ENCODE data around the gene ARL4D.
"Not testable (repeated sequence)": the region's sequence is repeated elsewhere in the genome, so short reads cannot be mapped to it uniquely, and the experiment has no call there.

ARL4D gene

GRCh38 chr17:43411749-43412148 is 13.0 kb downstream of the ARL4D start:
- no peak for TF ChIP-seq CTCF (IDR thresholded peaks at IDR 0.05; ENCODE audit: insufficient read depth, low read depth, low read length, missing control alignments)
- no peak for DNase-seq (ENCODE audit: low read depth)

GRCh38 chr17:43412166-43412565 is 13.4 kb downstream of the ARL4D start:
- no peak for TF ChIP-seq CTCF (IDR thresholded peaks at IDR 0.05; ENCODE audit: insufficient read depth, low read depth, low read length, missing control alignments)
- H3K4me3 ChIP-seq (ENCODE audit: low read length) = no peak overlapping the region
- DNase-seq (ENCODE audit: low read depth) = no peak

More at GRCh38 chr17:43411749-43412148, 13.0 kb downstream of the ARL4D start:
- H3K4me3 ChIP-seq (ENCODE audit: low read length) = no peak overlapping the region

GRCh38 chr17:43416998-43417890 is 18.5 kb downstream of the ARL4D start:
- TF ChIP-seq CTCF (IDR thresholded peaks at IDR 0.05; ENCODE audit: insufficient read depth, low read depth, low read length, missing control alignments) = no peak
- H3K4me3 ChIP-seq (ENCODE audit: low read length) = no peak overlapping the region
- peak; percentile 67 for DNase-seq (ENCODE audit: low read depth)

GRCh38 chr17:43418441-43419374 is 19.9 kb downstream of the ARL4D start:
- no peak for TF ChIP-seq CTCF (IDR thresholded peaks at IDR 0.05; ENCODE audit: insufficient read depth, low read depth, low read length, missing control alignments)
- H3K4me3 ChIP-seq (ENCODE audit: low read length) = peak overlapping the region; percentile 32
- DNase-seq (ENCODE audit: low read depth) = peak; percentile 98

GRCh38 chr17:43419375-43419882 is 20.6 kb downstream of the ARL4D start:
- DNase-seq (ENCODE audit: low read depth) = not testable (repeated sequence)
- peak overlapping the region; percentile 32 for H3K4me3 ChIP-seq (ENCODE audit: low read length)

GRCh38 chr17:43423777-43424455 is 25.1 kb downstream of the ARL4D start:
- TF ChIP-seq CTCF (IDR thresholded peaks at IDR 0.05; ENCODE audit: insufficient read depth, low read depth, low read length, missing control alignments) = no peak
- no peak overlapping the region for H3K4me3 ChIP-seq (ENCODE audit: low read length)
- DNase-seq (ENCODE audit: low read depth) = no peak
